AG10803 (cell line): Measurements from ENCODE around the gene PLCB1.

Experiments used
- DNase-seq: peaks from one replicate; pipeline ENCODE4 v3.0.0; 2010; ENCODE audit warnings: low read depth
- H3K4me3 ChIP-seq: 2 replicates; pipeline ENCODE4 v1.5.1; 2011; ENCODE audit warnings: mild to moderate bottlenecking, low read length, control low read depth
- CTCF ChIP-seq: conservative IDR thresholded peaks from 2 replicates; pipeline ENCODE4 v1.5.1; 2011; ENCODE audit warnings: mild to moderate bottlenecking, low read length, control low read depth, inconsistent platforms

PLCB1 gene

GRCh38 chr20:8406391-8406790 is 274.3 kb downstream of the PLCB1 start:
- TF ChIP-seq CTCF, result no peak
- H3K4me3 ChIP-seq, result no peak overlapping the region
- no peak for DNase-seq

- DNase-seq, result no peak
- no peak overlapping the region for H3K4me3 ChIP-seq
- no peak for TF ChIP-seq CTCF
Observed at GRCh38 chr20:8408587-8409307, 276.7 kb downstream of the PLCB1 start.

GRCh38 chr20:8413691-8414090 is 281.6 kb downstream of the PLCB1 start:
- no peak for DNase-seq
- TF ChIP-seq CTCF, result no peak
- no peak overlapping the region for H3K4me3 ChIP-seq

- no peak overlapping the region for H3K4me3 ChIP-seq
- TF ChIP-seq CTCF, result no peak
- peak; percentile 73 for DNase-seq
Observed at GRCh38 chr20:8414586-8415274, 282.7 kb downstream of the PLCB1 start.

GRCh38 chr20:8421981-8422380 is 289.9 kb downstream of the PLCB1 start:
- DNase-seq, result peak; percentile 49

DNA sequence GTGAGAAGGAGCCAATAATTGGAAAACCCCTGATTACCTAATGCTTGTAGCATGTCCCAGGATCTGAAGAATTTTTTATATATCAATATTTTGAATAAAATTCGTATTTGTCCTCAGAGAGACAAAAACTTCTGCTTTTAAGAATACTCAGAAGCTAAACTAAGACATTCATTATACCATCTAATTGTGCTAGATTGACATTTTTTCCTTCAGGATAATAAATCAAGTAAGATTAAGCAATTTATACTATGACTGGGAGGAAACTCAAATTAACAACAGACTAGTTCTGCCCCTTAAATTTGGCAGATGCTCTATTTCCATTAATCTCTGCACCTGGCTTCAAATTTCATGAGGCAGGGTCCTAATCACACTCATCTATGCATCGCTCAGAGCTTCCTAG is 291.4 kb downstream of the PLCB1 start:
- DNase-seq, result no peak
- TF ChIP-seq CTCF, result no peak
- H3K4me3 ChIP-seq, result no peak overlapping the region

More at GRCh38 chr20:8421981-8422380, 289.9 kb downstream of the PLCB1 start:
- TF ChIP-seq CTCF, result no peak
- no peak overlapping the region for H3K4me3 ChIP-seq

DNA sequence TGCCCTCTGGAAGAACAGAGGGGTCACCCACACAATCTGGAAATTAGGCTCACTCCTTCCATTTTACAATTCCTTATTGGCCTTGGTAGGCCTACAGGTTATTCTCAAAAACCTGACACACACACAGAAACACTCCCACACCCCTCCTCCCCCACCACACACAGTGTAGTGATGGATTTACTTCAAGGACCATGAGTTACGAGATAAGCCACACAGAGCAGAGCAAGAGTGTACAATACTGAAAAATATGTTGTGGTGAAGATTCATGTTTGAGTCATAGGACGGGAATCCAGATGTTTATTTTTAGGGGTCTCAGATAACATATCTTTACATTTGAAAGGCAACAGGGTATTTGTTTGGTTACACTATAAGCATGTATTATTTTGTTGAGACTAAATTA is 291.9 kb downstream of the PLCB1 start:
- TF ChIP-seq CTCF, result no peak
- no peak overlapping the region for H3K4me3 ChIP-seq
- DNase-seq, result peak; percentile 32
